Left ventricle myocardium superior (tissue), 1 donor: ENCODE results near the gene JKAMP. TPM values are rescaled to one million over a fixed set of nuclear protein-coding genes. Genes with fewer than 3 reads are reported as not detected.

Experiments
- ATAC-seq: fragments of 200-7000 bp; cut with Tn5 transposase; one replicate; pipeline ENCODE4 v1.9.1; 2020; ENCODE audit warnings: mild to moderate bottlenecking, moderate library complexity
- DNase-seq: peaks from one replicate; pipeline ENCODE4 v3.0.0-alpha.2; 2020
- intact Hi-C: fragments of 100-400 bp; cut with micrococcal nuclease; formaldehyde crosslinking; loops from one replicate; pipeline ENCODE4 v1.11.0; 2022
- total RNA-seq: library from RNA; stranded (reverse); fragmentation: NEBNext Ultra II Directional; extraction: Animal tissue kit (Norgen Biotek cat#: 25700); gene quantifications from one replicate; pipeline ENCODE4 v1.2.1, GENCODE V29; 2021
- donor health status: DM: no; HTN: yes; CAD: no; lungs with severe emphysema.

Gene JKAMP
- total RNA-seq, 1 donor from 2014 or later, result 27.8 TPM

DNA sequence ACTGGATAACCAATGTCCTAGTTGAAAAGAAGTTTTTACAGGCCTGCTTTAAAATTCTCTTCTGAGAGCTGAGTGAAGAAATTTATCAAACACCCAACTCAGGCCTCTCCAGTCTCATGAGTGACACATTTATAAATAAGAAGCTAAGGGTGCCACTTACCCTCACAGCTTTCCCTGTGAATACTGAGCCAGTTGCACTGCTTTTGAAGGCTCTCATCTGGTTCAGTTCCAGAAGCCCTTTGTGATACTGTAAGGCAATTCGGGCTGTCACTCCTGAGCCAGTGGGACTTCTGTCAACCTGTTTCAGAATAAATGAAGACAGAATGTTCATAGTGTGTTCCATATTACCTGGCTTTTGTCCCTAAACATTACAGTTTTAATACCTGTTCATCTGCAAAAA, 8.6 kb upstream of the JKAMP start:
- ATAC-seq (peak; percentile 89), DNase-seq (no peak)
- intact Hi-C loops, result no loop called here

DNA sequence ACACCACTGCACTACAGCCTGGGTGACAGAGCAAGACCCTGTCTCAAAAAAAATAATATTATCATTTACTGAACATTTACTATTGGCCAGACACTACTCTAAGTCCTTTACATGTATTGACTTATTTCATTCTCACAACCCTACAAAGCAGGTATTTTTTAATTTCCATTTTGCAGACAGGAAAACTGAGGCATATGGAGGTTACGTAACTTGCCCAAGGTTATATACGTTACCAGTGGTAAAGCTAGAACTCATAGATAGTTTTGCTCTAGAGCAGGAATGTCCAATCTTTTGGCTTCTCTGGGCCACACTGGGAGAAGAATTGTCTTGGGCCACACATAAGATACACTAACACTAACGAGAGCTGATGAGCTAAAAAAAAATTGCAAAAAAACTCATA, 5.8 kb upstream of the JKAMP start:
- DNase-seq (no peak), ATAC-seq (no peak)
- intact Hi-C loops, result no loop called here

DNA sequence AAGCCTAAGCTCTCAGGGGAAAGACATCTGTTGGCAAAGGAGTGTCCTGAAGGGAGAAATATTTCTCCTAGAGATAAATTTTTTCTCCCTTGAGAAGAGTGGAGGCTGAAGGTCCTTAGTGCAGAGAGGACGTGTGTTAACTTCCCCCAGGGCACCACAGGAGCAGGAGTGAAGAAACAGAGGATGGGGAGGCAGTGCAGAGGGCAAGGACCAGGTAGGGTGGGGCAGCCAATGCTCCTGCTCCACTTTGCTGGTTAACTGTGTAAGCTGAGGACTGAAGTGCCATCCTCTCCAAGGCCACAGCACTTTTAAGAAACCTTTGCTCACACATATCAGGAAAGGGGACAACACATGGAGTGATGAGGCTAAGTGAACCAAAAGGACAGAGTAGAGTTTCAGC, 4.2 kb upstream of the JKAMP start:
- intact Hi-C loops, result no loop called here
- DNase-seq (no peak), ATAC-seq (no peak)

DNA sequence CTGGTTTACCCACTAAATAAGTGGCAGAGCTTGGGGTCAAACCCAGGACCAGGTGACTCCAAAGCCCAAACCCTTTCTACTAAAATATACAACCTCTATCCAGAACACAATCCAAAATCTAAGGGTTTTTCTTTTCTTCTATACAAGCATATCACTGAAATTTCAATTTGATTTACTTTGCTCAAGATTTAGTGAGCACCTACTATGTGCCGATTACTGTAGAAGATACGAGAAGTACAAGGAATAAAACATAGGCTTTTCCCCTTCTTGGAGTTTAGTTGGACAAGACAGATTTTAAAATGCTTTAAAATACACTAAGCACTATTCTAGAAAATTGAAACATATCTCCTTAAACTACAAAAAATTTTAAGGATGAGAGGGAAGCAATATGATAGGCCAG, 2.9 kb upstream of the JKAMP start:
- intact Hi-C loops, result no loop called here
- ATAC-seq (no peak), DNase-seq (no peak)

DNA sequence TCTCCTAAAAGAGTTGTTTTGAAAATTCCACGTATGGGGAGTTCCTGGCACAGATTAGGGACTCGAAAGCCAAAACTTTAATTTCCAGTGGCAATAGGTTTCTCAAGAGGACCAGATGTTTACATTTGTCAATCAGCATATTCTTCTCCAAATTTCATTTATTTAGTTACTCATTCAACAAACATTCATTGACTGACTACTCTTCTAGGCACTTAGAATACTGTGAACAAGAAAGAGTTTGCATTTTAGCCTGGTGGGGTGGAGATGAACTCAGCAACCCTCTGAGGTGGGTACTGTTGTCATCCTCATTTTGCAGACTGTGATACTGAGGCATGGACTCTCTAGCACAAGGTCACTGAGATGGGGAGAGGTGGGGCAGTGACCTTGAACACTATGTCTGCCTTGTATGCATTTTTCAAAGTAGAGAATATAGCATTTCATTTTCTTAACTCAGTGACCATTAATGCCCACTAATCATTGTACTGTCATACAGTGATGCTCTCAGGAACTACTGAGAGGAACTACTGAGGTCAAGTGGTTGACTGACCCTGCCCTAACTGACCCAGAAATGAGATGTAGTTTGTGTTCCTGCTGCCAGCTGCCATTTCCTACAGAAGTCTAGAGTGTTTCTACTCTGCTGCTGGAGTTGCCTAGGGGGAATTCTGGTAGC, 2.3 kb upstream of the JKAMP start:
- no peak for DNase-seq
- intact Hi-C loops, result no loop called here
- no peak for ATAC-seq

DNA sequence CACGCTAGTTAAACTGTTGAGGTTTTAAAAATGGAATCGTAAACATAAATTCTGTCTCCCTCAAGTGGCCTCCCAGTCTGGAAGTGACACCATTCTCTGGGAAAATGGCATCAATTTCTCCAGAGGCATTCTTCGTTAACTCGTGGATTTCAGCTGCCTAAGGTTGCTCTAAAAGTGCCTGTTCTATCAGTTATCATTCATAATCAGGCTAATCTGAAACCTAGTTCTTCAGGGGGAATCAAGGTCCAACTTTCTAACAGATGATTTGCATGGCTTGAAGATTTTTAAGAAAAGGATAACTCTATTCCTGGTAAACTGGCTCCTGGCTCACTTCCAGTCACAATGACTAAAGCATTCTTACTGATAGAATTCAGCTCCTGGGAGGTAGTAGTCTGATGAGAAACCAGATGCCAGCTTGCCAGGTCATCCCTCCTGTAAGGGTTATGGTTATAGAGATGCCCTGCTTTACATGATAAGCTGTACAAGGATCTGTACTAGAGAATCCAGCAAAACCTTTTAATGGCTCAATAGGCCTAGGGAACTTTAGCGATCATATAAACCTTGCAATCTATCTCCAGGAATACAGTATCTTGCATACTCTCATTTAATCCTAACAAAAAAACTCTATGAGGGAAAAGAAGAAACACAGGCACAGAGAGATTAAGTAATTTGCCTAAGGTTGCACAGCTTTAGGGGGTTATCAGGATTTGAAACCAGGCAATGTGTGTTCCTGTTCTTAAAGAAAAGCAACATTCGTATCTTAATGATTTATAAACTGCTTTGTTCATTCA, 1.6 kb upstream of the JKAMP start:
- DNase-seq, result no peak
- intact Hi-C loops, result no loop called here
- no peak for ATAC-seq

DNA sequence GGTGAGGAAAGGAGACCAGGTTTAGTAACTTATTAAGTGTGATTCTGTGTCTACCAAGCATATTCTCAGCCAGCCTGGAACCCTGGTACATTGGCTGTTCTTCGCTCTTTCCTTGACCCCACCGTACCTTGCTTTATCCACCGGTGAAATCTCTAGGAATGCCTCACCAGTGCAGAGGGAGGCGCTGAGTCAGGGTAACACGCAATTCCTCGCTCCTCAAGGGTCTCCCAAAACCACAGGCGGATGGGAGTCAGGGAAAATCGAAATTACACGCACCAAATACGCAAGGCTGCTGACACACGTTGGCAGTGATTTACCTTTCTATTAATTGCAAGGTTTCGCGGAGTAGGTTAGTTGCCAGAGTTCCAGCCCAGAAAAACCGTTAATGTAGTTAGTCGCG, 954 bp upstream of the JKAMP start:
- intact Hi-C loops, result no loop called here
- no peak for DNase-seq
- ATAC-seq, result peak; percentile 2

DNA sequence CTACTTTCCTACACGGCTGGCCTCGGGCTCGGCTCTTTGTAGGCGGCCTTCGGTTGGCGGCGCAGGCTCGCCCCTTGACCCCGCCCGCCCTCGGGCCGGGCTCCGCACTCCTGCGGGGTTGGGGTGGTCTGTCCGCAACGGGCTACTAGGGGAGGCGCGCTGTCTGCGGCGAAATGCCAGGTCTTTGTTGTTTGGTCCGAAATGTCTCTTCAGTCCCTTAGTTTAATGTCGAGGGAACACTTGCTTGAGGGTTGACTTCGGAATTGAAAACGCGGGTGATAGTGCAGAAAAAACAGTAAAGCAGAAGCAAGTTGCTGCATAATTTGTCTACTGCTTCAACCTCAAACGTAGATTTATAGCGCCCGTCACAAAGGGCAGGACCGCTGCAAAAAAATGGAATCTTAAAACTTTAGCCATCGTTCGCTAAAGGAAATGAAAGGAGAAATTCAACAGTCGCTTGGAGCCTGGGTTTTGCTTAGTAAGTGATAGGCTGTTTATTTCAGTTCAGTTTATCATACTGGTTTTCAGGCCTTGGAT, 390 bp downstream of the JKAMP start:
- DNase-seq, result no peak
- intact Hi-C loops, result no loop called here
- ATAC-seq, result peak; percentile 65

DNA sequence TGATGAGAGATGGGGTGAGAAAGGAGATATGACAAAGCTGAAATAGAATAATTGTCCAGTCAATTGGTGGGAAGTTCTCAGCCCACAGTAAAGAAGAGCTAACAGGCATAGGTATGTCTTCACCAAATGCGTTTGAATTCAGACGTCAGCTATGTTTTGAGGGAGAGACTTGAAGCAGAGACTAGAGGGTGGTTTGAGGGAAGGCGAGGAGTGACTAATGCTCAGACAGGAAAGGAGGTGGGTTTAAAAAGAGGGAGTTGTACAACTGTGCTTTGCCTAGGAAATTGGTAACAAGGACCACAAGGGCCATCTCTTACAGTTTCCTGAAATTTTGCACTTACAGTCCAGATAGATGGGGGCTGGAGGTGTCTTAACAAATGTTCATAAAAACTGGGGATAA, 6.4 kb downstream of the JKAMP start:
- ATAC-seq (no peak), DNase-seq (no peak)
- intact Hi-C loops, result no loop called here

DNA sequence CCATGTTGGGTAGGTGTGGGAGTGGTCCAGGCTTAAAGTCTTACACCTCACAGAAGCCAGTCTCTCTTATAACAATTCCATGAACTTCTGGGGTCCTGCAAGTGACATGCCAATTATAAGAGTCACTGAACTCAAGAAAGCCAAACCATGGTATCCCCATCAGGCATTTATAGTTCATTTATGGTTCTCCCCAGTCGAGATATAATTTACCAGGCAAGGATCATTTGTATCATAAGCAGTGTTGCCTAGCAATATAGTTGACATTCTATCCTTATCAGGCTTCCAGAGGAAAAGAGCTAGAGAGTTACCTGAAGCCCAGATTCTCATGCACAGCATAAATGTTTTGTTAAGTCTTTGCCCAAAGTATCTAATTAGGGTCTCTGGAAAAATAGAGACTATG, 8.1 kb downstream of the JKAMP start:
- intact Hi-C loops, result no loop called here
- DNase-seq, result no peak
- peak; percentile 45 for ATAC-seq

DNA sequence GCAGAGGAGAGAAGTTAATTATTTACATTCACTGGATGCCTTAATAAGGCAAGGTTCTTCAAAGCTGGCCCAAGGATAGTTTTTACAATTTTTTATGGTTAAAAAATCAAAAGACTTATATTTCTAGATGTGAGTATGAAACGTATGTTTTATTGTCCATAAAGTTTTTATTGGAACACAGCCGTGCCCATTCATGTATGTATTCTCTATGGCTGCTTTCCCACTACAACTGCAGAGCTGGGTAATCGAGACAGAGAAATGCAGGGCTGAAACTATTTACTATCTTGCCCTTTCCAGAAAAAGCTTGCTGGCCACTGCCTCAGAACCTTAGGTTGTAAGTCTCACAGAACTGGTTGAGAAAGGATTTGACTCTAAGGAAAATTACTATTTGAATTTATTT, 16.4 kb downstream of the JKAMP start:
- DNase-seq, result no peak
- no peak for ATAC-seq
- intact Hi-C loops, result no loop called here

DNA sequence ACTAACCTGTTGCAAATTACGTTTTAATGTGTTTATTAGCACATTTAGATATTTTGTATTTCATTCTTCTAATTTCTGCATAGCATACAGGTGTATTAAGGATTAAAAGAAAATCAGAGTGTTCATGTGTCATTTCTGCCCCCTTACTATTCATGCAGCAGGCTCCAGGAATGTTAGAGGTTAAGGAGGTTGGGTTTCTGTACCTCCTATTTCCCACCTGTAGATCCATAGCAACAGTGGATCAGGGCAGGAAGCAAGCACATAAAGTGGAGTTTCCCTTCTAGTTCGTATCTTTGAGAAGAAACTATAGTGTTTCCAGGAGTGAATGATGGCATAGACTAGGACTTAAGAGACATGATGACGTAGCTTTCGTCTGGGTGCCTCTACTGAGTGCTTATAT, 18.9 kb downstream of the JKAMP start:
- intact Hi-C loops, result no loop called here
- ATAC-seq (no peak), DNase-seq (no peak)

DNA sequence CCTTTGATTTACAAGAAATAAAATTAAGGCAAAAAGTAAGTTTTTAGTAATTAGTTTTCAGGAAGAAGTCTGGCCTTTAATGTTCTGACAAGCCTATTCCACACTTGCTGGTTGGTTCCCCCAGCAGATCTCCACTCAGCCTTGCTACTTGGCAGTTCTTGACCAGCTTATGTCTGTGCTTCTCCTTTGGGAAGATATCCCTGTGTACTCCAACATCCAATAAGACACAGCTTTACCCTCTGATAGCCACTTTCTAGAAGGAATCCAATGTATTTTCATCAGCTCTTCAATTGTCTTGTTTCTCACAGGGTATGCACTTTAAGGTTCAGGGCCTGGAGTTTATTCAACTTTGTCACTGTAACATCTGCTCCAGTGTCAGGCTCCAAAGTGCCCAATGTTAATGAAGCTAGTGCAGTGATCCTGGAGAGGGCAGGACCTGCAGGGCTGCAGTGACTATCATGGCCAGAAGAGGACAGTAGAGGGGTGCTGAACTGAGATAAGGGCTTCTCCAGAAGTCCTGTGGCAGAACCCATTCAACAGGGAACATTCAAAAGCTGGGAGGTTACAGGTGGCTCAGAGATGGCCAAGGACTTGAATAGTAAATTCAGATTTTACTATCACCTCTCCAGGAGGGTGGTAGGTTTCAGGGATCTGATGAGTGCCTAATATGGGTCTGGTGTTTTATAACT, 22.9 kb downstream of the JKAMP start:
- DNase-seq (peak; percentile 37), ATAC-seq (peak; percentile 62)
- intact Hi-C loops, result no loop called here

DNA sequence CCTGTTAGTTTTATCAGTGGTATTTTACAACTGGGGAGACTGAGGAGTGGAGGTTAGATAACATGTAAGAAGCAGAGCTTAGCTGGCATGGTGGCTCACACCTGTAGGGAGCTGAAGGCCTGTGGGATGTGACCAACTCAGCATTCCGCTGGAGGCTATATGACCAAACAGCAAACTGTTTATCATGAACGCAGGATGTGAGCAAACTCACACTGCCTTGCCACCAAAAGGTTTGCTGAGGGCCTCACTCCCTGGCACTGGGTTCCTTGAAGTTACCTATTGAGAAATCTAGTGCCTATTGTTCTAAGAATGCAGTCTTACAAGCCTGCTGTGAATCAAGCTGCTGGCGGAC, 23.4 kb downstream of the JKAMP start:
- intact Hi-C loops, result no loop called here
- ATAC-seq (no peak), DNase-seq (no peak)

DNA sequence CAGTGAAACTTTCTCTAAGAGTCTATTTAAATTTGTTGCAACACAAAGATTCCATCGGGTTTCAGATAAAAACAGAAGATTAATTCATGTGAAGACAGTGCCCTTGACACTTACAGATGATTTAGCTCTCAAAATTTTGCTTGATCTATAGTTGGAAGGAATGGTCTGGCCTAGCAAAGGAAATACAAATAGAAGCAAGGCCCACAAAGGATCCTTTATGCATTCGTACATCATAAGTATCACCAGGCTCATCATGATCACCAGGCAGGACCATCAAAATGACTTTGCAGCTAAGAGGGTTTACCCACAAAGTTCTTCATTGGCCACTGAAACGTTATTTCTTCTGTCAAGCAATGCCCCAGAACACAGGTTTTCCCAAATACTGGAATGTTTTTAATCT, 24.8 kb downstream of the JKAMP start:
- ATAC-seq (no peak), DNase-seq (no peak)
- intact Hi-C loops, result no loop called here

DNA sequence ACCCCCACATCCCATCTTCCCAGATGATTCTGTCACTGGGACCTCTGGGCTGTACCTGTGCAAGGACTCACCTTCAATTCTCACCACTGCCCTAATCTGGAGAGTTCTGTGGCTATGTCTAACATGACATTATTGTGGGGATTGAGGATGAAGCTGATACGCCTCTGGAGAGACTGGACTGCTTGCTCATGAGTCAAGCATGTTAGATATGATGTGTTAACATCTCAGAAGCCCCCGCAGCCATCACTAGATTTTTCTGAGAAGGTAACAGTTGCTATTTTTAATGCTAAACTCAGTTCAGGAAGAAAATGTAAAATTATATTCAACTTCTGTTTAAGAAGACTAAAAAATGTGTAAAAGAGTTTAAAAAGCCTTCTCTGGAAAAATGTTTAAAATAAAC, 25.7 kb downstream of the JKAMP start:
- intact Hi-C loops, result no loop called here
- ATAC-seq (no peak), DNase-seq (no peak)

DNA sequence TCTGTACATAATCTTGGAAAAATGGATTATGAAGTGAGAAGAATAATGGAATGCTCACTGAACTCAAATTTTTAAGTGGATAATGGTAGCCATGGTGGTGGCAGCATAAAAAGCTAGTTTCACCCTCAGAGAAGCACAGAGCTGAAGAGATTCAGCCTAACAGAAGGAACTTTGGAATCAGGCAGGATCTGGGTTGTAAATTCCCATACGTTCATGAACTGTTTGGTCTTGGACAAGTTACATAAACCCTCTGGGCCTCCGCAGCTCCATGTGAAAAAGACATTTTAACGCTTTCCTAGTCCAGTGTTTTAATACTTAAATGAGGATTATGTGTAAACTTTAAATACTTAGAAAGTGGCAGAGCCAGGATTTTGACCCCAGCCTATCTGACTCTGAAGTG, 26.6 kb downstream of the JKAMP start:
- no peak for DNase-seq
- intact Hi-C loops, result no loop called here
- no peak for ATAC-seq

DNA sequence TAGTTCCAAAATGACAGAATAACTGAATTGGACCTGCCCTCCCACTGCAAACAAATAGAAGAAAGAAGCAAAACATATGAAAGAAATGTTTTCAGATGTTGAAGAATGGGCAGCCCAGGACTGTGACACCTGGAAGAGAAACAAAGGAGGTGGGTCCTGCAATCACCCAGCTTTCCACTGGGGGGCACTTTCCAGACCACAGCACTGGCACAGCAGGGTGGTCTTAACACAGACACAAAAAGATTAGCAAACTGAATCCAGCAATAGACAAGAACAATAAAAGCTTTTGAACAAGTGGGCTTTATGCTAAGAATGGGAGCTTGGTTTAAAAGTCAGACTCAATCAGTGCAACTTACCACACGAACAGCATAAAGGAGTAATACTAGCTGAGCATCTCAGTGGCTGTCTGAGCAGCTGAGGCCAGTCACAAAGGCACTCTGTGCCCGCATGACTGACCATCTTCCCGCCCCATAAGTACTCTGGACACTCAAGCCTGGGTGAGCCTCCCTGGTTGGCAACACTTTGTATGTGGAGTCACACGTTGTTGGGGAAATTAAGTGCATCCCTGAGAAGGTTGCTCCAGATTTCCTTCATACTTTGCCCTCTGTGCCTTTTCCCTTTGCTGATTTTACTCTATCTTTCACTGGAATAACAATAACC, 27.7 kb downstream of the JKAMP start:
- ATAC-seq, result no peak
- no peak for DNase-seq
- intact Hi-C loops, result no loop called here

DNA sequence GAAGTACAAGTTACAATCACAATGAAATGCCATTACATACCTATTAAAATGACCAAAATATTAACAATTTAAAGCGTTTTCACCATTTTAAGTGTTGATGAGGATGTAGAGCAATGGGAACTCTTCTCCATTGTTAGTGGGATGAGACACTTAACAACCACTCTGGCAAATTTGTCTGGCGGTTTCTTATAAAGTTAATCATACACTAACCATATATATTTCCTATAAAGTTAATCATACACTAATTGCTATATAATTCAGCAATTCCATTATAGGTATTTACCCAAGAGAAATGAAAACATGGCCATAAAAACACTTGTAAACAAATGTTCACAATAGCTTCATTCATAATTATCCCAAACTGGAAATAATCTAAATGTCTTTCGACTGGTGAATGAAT, 35.9 kb downstream of the JKAMP start:
- intact Hi-C loops, result no loop called here
- ATAC-seq, result no peak
- DNase-seq, result no peak

DNA sequence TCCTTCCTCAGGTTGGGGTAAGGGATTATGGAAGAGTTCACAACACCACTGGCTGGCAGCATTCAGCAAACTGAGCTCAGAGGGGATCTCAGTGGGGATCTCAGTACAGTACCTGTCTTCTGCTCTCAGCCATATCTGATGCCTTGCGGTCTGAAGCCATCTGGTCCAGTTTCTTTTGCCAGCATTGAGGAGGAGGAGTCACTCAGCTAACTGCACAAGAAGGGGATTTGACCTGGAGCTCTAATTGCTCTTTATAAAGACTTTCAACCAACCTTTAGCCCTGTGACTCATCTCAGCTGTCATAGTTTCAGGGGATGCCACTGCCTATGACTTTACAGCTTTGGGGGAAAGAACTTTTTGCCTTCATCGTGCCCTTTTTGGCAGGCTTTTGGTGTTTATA, 44.9 kb downstream of the JKAMP start:
- DNase-seq (no peak), ATAC-seq (no peak)
- intact Hi-C loops, result no loop called here
